ENCODE data around the gene ADGRE3.

DNA sequence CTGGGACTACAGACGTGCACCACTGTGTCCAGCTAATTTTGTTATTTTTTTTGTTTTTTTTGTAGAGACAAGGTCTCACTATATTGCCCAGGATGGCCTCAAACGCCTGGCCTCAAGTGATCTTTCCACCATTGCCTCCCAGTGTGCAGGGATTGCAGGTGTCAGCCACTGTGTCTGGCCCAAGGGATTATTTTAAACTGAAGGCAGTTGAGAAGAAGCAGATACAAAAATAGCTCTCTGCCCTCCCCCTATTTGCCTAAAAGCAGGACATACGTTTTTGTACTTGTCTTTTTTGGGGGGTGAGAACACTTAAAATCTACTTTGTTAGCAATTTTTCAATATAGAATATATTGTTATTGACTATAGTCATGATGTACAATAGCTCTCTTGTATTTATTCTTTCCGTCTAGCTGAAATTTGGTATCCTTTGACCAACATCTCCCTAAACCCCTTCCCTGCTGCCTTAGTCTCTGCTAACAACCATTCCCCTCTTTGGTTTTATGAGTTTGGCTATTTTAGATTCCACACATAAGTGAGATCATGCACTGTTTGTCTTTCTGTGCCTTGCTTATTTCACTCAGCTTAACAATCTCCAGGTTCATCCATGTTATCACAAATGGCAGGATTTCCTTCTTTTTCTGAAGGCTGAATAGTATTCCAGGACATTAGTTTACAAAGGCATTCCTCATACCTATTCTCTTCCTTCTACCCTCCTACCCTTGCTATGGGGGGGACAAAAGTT lies 34.9 kb downstream of the ADGRE3 start:
- no peak for TF ChIP-seq CTCF (conservative IDR thresholded peaks at IDR 0.05; ENCODE audit: low read depth, low read length)
- no peak for TF ChIP-seq FOS (IDR thresholded peaks at IDR 0.05; ENCODE audit: low read depth, low read length)
- TF ChIP-seq USF2 (IDR thresholded peaks at IDR 0.05; ENCODE audit: low read depth, low read length) = no peak
- TF ChIP-seq CEBPB (IDR thresholded peaks at IDR 0.05; ENCODE audit: low read depth, low read length) = no peak
- no peak for TF ChIP-seq RAD21 (IDR thresholded peaks at IDR 0.05; ENCODE audit: low read length)
- no peak for TF ChIP-seq RFX5 (IDR thresholded peaks at IDR 0.05; ENCODE audit: low read depth, low read length)
- no peak for TF ChIP-seq SMC3 (IDR thresholded peaks at IDR 0.05; ENCODE audit: low read depth, low read length)
- no peak for TF ChIP-seq MXI1 (IDR thresholded peaks at IDR 0.05; ENCODE audit: borderline replicate concordance, low read depth, low read length)
- TF ChIP-seq POLR2A (IDR thresholded peaks at IDR 0.05; ENCODE audit: low read depth, low read length) = no peak
- no peak for TF ChIP-seq MAFK (IDR thresholded peaks at IDR 0.05; ENCODE audit: low read depth, low read length)
- no peak for TF ChIP-seq RCOR1 (IDR thresholded peaks at IDR 0.05; ENCODE audit: insufficient replicate concordance, low read length)
- no peak for TF ChIP-seq BHLHE40 (IDR thresholded peaks at IDR 0.05; ENCODE audit: low read depth, low read length)
